ENCODE measurements around the gene CD300LG. TPM values are rescaled to one million over a fixed set of nuclear protein-coding genes. Genes with fewer than 3 reads are reported as not detected.

CD300LG gene
- total and polyA plus RNA-seq, 7 experiments from 2014 or later = not detected

GRCh38 chr17:43848601-43849000 lies 1.6 kb downstream of the CD300LG start:
- Histone ChIP-seq H3K27me3 (ENCODE audit: control insufficient read depth in 2 of 2, insufficient read depth in 2 of 2, low read length in 2 of 2) (no peaks in the 10 kb centered on the region), H3K4me1 (ENCODE audit: control insufficient read depth in 2 of 2, insufficient read depth in 2 of 2, low read length in 2 of 2) (no peaks in the 10 kb centered on the region), H3K4me3 (ENCODE audit: low read length) (no peak overlapping the region), H3K9me3 (ENCODE audit: control insufficient read depth in 2 of 3, low read length in 3 of 3) (no peaks in the 10 kb centered on the region), H3K36me3 (ENCODE audit: control insufficient read depth in 2 of 3, insufficient read depth in 3 of 3, low read length in 3 of 3) (no peaks in the 10 kb centered on the region), H3K27ac (ENCODE audit: low read depth, low read length) (no peak overlapping the region)
- Mint-ChIP-seq H3K27ac (no peak overlapping the region), H3K4me1 (no peaks in the 10 kb centered on the region), H3K36me3 (no peaks in the 10 kb centered on the region), H3K4me3 (no peak overlapping the region), H3K9me3 (no peaks in the 10 kb centered on the region), H3K27me3 (peaks cover 7 to 36% (median 17%) of the 10 kb centered on the region in 5 donors)
- DNase-seq (no peak), ATAC-seq (no peak)
- ChIA-PET POLR2A (no interaction called here), CTCF (no interaction called here)
- intact Hi-C loops (cut with micrococcal nuclease) = no loop called here

- Mint-ChIP-seq H3K27ac (no peak overlapping the region), H3K4me1 (no peaks in the 10 kb centered on the region), H3K27me3 (peaks cover 7 to 36% (median 17%) of the 10 kb centered on the region in 5 donors), H3K36me3 (no peaks in the 10 kb centered on the region), H3K4me3 (no peak overlapping the region), H3K9me3 (no peaks in the 10 kb centered on the region)
- H3K9me3 ChIP-seq (ENCODE audit: control insufficient read depth in 2 of 3, low read length in 3 of 3) = no peaks in the 10 kb centered on the region
- ATAC-seq (no peak), DNase-seq (no peak)
- H3K36me3 ChIP-seq (ENCODE audit: control insufficient read depth in 2 of 3, insufficient read depth in 3 of 3, low read length in 3 of 3) = no peaks in the 10 kb centered on the region
- H3K27me3 ChIP-seq (ENCODE audit: control insufficient read depth in 2 of 2, insufficient read depth in 2 of 2, low read length in 2 of 2) = no peaks in the 10 kb centered on the region
- intact Hi-C loops (cut with micrococcal nuclease) = no loop called here
- H3K4me1 ChIP-seq (ENCODE audit: control insufficient read depth in 2 of 2, insufficient read depth in 2 of 2, low read length in 2 of 2) = no peaks in the 10 kb centered on the region
- no peak overlapping the region for H3K27ac ChIP-seq (ENCODE audit: low read depth, low read length)
- no peak overlapping the region for H3K4me3 ChIP-seq (ENCODE audit: low read length)
- POLR2A ChIA-PET = no interaction called here
- CTCF ChIA-PET = interaction anchor here (0.6 kb wide), 1 partner anchor 19 kb away, joined by 3 read pairs; no protein-coding TSS in a partner anchor
These were observed 2.1 kb downstream of the CD300LG start for GRCh38 chr17:43849116-43849515.

- Histone ChIP-seq H3K4me3 (ENCODE audit: low read length) (no peak overlapping the region), H3K9me3 (ENCODE audit: control insufficient read depth in 2 of 3, low read length in 3 of 3) (no peaks in the 10 kb centered on the region), H3K4me1 (ENCODE audit: control insufficient read depth in 2 of 2, insufficient read depth in 2 of 2, low read length in 2 of 2) (no peaks in the 10 kb centered on the region), H3K27me3 (ENCODE audit: control insufficient read depth in 2 of 2, insufficient read depth in 2 of 2, low read length in 2 of 2) (no peaks in the 10 kb centered on the region), H3K36me3 (ENCODE audit: control insufficient read depth in 2 of 3, insufficient read depth in 3 of 3, low read length in 3 of 3) (no peaks in the 10 kb centered on the region), H3K27ac (ENCODE audit: low read depth, low read length) (no peak overlapping the region)
- no peaks in the 10 kb centered on the region for H3K36me3 Mint-ChIP-seq
- intact Hi-C loops (cut with micrococcal nuclease) = no loop called here
- no peaks in the 10 kb centered on the region for H3K4me1 Mint-ChIP-seq
- H3K27ac Mint-ChIP-seq = no peak overlapping the region
- ChIA-PET CTCF (interaction anchor here (0.7 kb wide), 1 partner anchor 10 kb away, joined by 4 read pairs; no protein-coding TSS in a partner anchor), POLR2A (no interaction called here)
- H3K4me3 Mint-ChIP-seq = no peak overlapping the region
- peaks cover 0 to 29% (median 10%) of the 10 kb centered on the region in 5 donors for H3K27me3 Mint-ChIP-seq
- ATAC-seq = no peak
- H3K9me3 Mint-ChIP-seq = no peaks in the 10 kb centered on the region
- no peak for DNase-seq
These were observed 5.6 kb downstream of the CD300LG start for GRCh38 chr17:43852571-43852970.

DNA sequence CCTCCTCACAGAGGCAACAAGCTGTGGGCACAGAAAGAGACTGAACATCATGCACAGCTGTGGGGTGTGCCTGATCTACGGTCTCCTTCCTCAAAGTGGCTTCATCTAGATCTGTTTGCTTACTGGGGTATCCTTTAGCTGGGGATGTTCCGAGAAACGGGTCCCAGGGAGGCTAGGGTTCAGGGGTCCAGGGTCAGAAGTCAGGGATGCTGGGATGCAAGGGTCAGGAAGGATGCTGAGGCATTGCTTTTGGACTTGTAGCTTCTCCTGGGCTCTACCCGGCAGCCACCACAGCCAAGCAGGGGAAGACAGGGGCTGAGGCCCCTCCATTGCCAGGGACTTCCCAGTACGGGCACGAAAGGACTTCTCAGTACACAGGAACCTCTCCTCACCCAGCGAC lies 6.6 kb downstream of the CD300LG start:
- Histone ChIP-seq H3K9me3 (ENCODE audit: control insufficient read depth in 2 of 3, low read length in 3 of 3) (no peaks in the 10 kb centered on the region), H3K4me1 (ENCODE audit: control insufficient read depth in 2 of 2, insufficient read depth in 2 of 2, low read length in 2 of 2) (no peaks in the 10 kb centered on the region), H3K4me3 (ENCODE audit: low read length) (no peak overlapping the region), H3K36me3 (ENCODE audit: control insufficient read depth in 2 of 3, insufficient read depth in 3 of 3, low read length in 3 of 3) (no peaks in the 10 kb centered on the region), H3K27me3 (ENCODE audit: control insufficient read depth in 2 of 2, insufficient read depth in 2 of 2, low read length in 2 of 2) (no peaks in the 10 kb centered on the region), H3K27ac (ENCODE audit: low read depth, low read length) (no peak overlapping the region)
- DNase-seq (no peak), ATAC-seq (no peak)
- H3K36me3 Mint-ChIP-seq = no peaks in the 10 kb centered on the region
- no peak overlapping the region for H3K4me3 Mint-ChIP-seq
- no peaks in the 10 kb centered on the region for H3K4me1 Mint-ChIP-seq
- H3K27ac Mint-ChIP-seq = no peak overlapping the region
- H3K27me3 Mint-ChIP-seq = peaks cover 0 to 27% (median 7%) of the 10 kb centered on the region in 5 donors
- CTCF ChIA-PET = no interaction called here
- POLR2A ChIA-PET = no interaction called here
- intact Hi-C loops (cut with micrococcal nuclease) = no loop called here
- H3K9me3 Mint-ChIP-seq = no peaks in the 10 kb centered on the region

DNA sequence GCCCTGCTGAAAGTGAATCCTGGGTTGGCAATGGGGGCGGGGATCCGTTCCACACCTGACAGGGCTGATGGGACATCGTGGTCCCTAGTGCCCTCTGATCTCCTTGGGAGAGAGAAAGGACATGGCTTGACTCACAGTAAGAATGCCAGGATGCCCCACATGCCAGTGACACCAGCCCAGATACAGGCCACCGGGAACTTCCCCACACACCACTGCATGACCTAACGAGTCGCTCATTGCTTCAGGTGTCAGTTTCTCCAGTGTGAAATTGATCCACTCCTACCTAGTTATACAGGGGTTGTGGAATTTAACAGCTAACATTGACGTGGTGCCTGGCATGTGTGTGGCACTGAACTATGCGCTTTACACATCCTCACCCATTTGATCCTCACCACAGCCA lies 7.5 kb downstream of the CD300LG start:
- DNase-seq (no peak), ATAC-seq (no peak)
- no peak overlapping the region for H3K4me3 ChIP-seq (ENCODE audit: low read length)
- POLR2A ChIA-PET = no interaction called here
- H3K27me3 ChIP-seq (ENCODE audit: control insufficient read depth in 2 of 2, insufficient read depth in 2 of 2, low read length in 2 of 2) = no peaks in the 10 kb centered on the region
- CTCF ChIA-PET = interaction anchor here (0.6 kb wide), 1 partner anchor 32 kb away, joined by 6 read pairs; no protein-coding TSS in a partner anchor
- intact Hi-C loops (cut with micrococcal nuclease) = no loop called here
- Mint-ChIP-seq H3K27me3 (peaks cover 0 to 23% (median 6%) of the 10 kb centered on the region in 5 donors), H3K27ac (no peak overlapping the region), H3K4me3 (no peak overlapping the region), H3K9me3 (no peaks in the 10 kb centered on the region), H3K4me1 (no peaks in the 10 kb centered on the region), H3K36me3 (no peaks in the 10 kb centered on the region)
- no peaks in the 10 kb centered on the region for H3K9me3 ChIP-seq (ENCODE audit: control insufficient read depth in 2 of 3, low read length in 3 of 3)
- no peaks in the 10 kb centered on the region for H3K36me3 ChIP-seq (ENCODE audit: control insufficient read depth in 2 of 3, insufficient read depth in 3 of 3, low read length in 3 of 3)
- no peak overlapping the region for H3K27ac ChIP-seq (ENCODE audit: low read depth, low read length)
- H3K4me1 ChIP-seq (ENCODE audit: control insufficient read depth in 2 of 2, insufficient read depth in 2 of 2, low read length in 2 of 2) = no peaks in the 10 kb centered on the region

- CTCF ChIA-PET = interaction anchor here (0.9 kb wide), 1 partner anchor 23 kb away, joined by 3 read pairs; no protein-coding TSS in a partner anchor
- no peaks in the 10 kb centered on the region for H3K4me1 Mint-ChIP-seq
- H3K9me3 Mint-ChIP-seq = no peaks in the 10 kb centered on the region
- Histone ChIP-seq H3K4me1 (ENCODE audit: control insufficient read depth in 2 of 2, insufficient read depth in 2 of 2, low read length in 2 of 2) (no peaks in the 10 kb centered on the region), H3K27ac (ENCODE audit: low read depth, low read length) (no peak overlapping the region), H3K27me3 (ENCODE audit: control insufficient read depth in 2 of 2, insufficient read depth in 2 of 2, low read length in 2 of 2) (no peaks in the 10 kb centered on the region), H3K36me3 (ENCODE audit: control insufficient read depth in 2 of 3, insufficient read depth in 3 of 3, low read length in 3 of 3) (no peaks in the 10 kb centered on the region), H3K4me3 (ENCODE audit: low read length) (no peak overlapping the region), H3K9me3 (ENCODE audit: control insufficient read depth in 2 of 3, low read length in 3 of 3) (no peaks in the 10 kb centered on the region)
- intact Hi-C loops (cut with micrococcal nuclease) = no loop called here
- POLR2A ChIA-PET = no interaction called here
- no peak overlapping the region for H3K4me3 Mint-ChIP-seq
- H3K27ac Mint-ChIP-seq = no peak overlapping the region
- no peaks in the 10 kb centered on the region for H3K36me3 Mint-ChIP-seq
- ATAC-seq (no peak), DNase-seq (no peak)
- peaks cover 0 to 23% (median 6%) of the 10 kb centered on the region in 5 donors for H3K27me3 Mint-ChIP-seq
These were observed 8.1 kb downstream of the CD300LG start for GRCh38 chr17:43855061-43855460.

GRCh38 chr17:43856141-43856540 lies 9.2 kb downstream of the CD300LG start:
- Mint-ChIP-seq H3K9me3 (no peaks in the 10 kb centered on the region), H3K36me3 (no peaks in the 10 kb centered on the region), H3K4me1 (no peaks in the 10 kb centered on the region), H3K27me3 (peaks cover 0 to 23% (median 6%) of the 10 kb centered on the region in 5 donors), H3K27ac (no peak overlapping the region), H3K4me3 (no peak overlapping the region)
- no peak overlapping the region for H3K4me3 ChIP-seq (ENCODE audit: low read length)
- ATAC-seq (no peak), DNase-seq (no peak)
- H3K27me3 ChIP-seq (ENCODE audit: control insufficient read depth in 2 of 2, insufficient read depth in 2 of 2, low read length in 2 of 2) = no peaks in the 10 kb centered on the region
- intact Hi-C loops (cut with micrococcal nuclease) = no loop called here
- H3K4me1 ChIP-seq (ENCODE audit: control insufficient read depth in 2 of 2, insufficient read depth in 2 of 2, low read length in 2 of 2) = no peaks in the 10 kb centered on the region
- POLR2A ChIA-PET = no interaction called here
- no peaks in the 10 kb centered on the region for H3K36me3 ChIP-seq (ENCODE audit: control insufficient read depth in 2 of 3, insufficient read depth in 3 of 3, low read length in 3 of 3)
- no peaks in the 10 kb centered on the region for H3K9me3 ChIP-seq (ENCODE audit: control insufficient read depth in 2 of 3, low read length in 3 of 3)
- no peak overlapping the region for H3K27ac ChIP-seq (ENCODE audit: low read depth, low read length)
- CTCF ChIA-PET = no interaction called here

Measured in naive thymus-derived CD4-positive, alpha-beta T cell (primary cell).